Left lung (tissue), 10 donors: Measurements from ENCODE around the gene CNOT2. TPM values are rescaled to one million over a fixed set of nuclear protein-coding genes. Genes with fewer than 3 reads are reported as not detected.

Source experiments
- ATAC-seq: fragments of 200-7000 bp; cut with Tn5 transposase; one replicate; pipeline ENCODE4 v1.9.1; 2020; ENCODE audit warnings: moderate library complexity
- DNase-seq, 4 donors: peaks; one replicate each; pipeline ENCODE4 v3.0.0-alpha.2; 2013 to 2020
- H3K27ac ChIP-seq, 2 donors: fragments of 200-600 bp; sonication (generic) in 1 of 2; one replicate each; pipeline versions ENCODE4 v1.5.0 to v1.8.0; 2020 to 2021
- H3K27me3 ChIP-seq, 2 donors: fragments of 200-600 bp; sonication (generic) in 1 of 2; one replicate each; pipeline versions ENCODE4 v1.5.0 to v1.8.0; 2020 to 2021
- H3K36me3 ChIP-seq, 2 donors: fragments of 200-600 bp; sonication (generic) in 1 of 2; one replicate each; pipeline versions ENCODE4 v1.5.0 to v1.8.0; 2020 to 2021
- H3K4me1 ChIP-seq, 2 donors: fragments of 200-600 bp; one replicate each; pipeline ENCODE4 v1.8.0; 2021
- H3K4me3 ChIP-seq, 2 donors: fragments of 200-600 bp; sonication (generic) in 1 of 2; one replicate each; pipeline versions ENCODE4 v1.5.0 to v1.8.0; 2020 to 2021; ENCODE audit warnings: mild to moderate bottlenecking in 1 of 2
- H3K9me3 ChIP-seq, 2 donors: fragments of 200-600 bp; sonication (generic) in 1 of 2; one replicate each; pipeline versions ENCODE4 v1.5.0 to v1.8.0; 2020 to 2021
- CTCF ChIP-seq, 2 donors: fragments of 200-600 bp; sonication (generic) in 1 of 2; IDR thresholded peaks; one replicate each; pipeline versions ENCODE4 v1.5.0 to v1.8.0; 2021; ENCODE audit warnings: antibody characterized with exemption in 2 of 2
- intact Hi-C, 2 donors: fragments of 100-400 bp; cut with DNase I; formaldehyde crosslinking; loops; one replicate each; pipeline versions ENCODE4 v1.11.2 to v1.14.2; 2022
- polyA plus RNA-seq, 6 donors: library from polyadenylated mRNA; unstranded; fragments of 120-200 nt; gene quantifications; one replicate each; pipeline ENCODE4 v1.2.1, GENCODE V29; 2013; ENCODE audit not compliant: insufficient read length in 6 of 6
- total RNA-seq, 2 donors: library from RNA; stranded (reverse); fragmentation: NEBNext Ultra II Directional; extraction: Animal tissue kit (Norgen Biotek cat#: 25700); gene quantifications; one replicate each; pipeline ENCODE4 v1.2.1, GENCODE V29; 2021
- donor health status: DM: no; HTN: yes; CAD: no.
- donor health status: DM: no; HTN: no; CAD: no.

CNOT2 gene
- total and polyA plus RNA-seq, 8 donors: 52.3 to 161 (median 135) TPM

- DNase-seq (no peak), ATAC-seq (no peak)
- Histone ChIP-seq H3K4me1 (no peaks in the 10 kb centered on the region), H3K27ac (no peak overlapping the region), H3K9me3 (no peaks in the 10 kb centered on the region), H3K27me3 (no peaks in the 10 kb centered on the region), H3K4me3 (no peak overlapping the region), H3K36me3 (peaks cover 0 to 16% of the 10 kb centered on the region in 2 donors)
- intact Hi-C loops: no loop called here
- no peak for TF ChIP-seq CTCF (IDR thresholded peaks at IDR 0.05)
These were observed 89.0 kb downstream of the CNOT2 start for GRCh38 chr12:70332236-70332635.

GRCh38 chr12:70334742-70335141, 91.5 kb downstream of the CNOT2 start:
- intact Hi-C loops: no loop called here
- ATAC-seq (no peak), DNase-seq (no peak)
- Histone ChIP-seq H3K4me3 (no peak overlapping the region), H3K4me1 (no peaks in the 10 kb centered on the region), H3K27ac (no peak overlapping the region), H3K36me3 (peaks cover 0 to 37% of the 10 kb centered on the region in 2 donors), H3K9me3 (no peaks in the 10 kb centered on the region), H3K27me3 (no peaks in the 10 kb centered on the region)
- TF ChIP-seq CTCF (IDR thresholded peaks at IDR 0.05): no peak

GRCh38 chr12:70338531-70338930, 95.3 kb downstream of the CNOT2 start:
- no peak overlapping the region for H3K27ac ChIP-seq
- DNase-seq (no peak), ATAC-seq (no peak)
- H3K36me3 ChIP-seq: peaks cover 0 to 72% of the 10 kb centered on the region in 2 donors
- no peaks in the 10 kb centered on the region for H3K9me3 ChIP-seq
- no peaks in the 10 kb centered on the region for H3K27me3 ChIP-seq
- intact Hi-C loops: no loop called here
- H3K4me1 ChIP-seq: no peaks in the 10 kb centered on the region
- H3K4me3 ChIP-seq: no peak overlapping the region
- no peak for TF ChIP-seq CTCF (IDR thresholded peaks at IDR 0.05)

GRCh38 chr12:70351076-70351475, 107.8 kb downstream of the CNOT2 start:
- no peak for ATAC-seq
- no peak for TF ChIP-seq CTCF (IDR thresholded peaks at IDR 0.05)
- Histone ChIP-seq H3K4me3 (no peak overlapping the region), H3K27me3 (no peaks in the 10 kb centered on the region), H3K27ac (no peak overlapping the region), H3K4me1 (peaks cover 0 to 14% of the 10 kb centered on the region in 2 donors), H3K9me3 (no peaks in the 10 kb centered on the region), H3K36me3 (peaks cover 0 to 31% of the 10 kb centered on the region in 2 donors)
- intact Hi-C loops: no loop called here
- DNase-seq: no peak

GRCh38 chr12:70353780-70354660, 110.8 kb downstream of the CNOT2 start:
- no peak for DNase-seq
- no peaks in the 10 kb centered on the region for H3K9me3 ChIP-seq
- H3K27ac ChIP-seq: peak overlapping the region in 1 of 2 donors; percentile 59
- H3K27me3 ChIP-seq: no peaks in the 10 kb centered on the region
- intact Hi-C loops: no loop called here
- no peak overlapping the region for H3K4me3 ChIP-seq
- peaks cover 0 to 9% of the 10 kb centered on the region in 2 donors for H3K36me3 ChIP-seq
- no peak for TF ChIP-seq CTCF (IDR thresholded peaks at IDR 0.05)
- peak; percentile 47 for ATAC-seq
- peaks cover 0 to 14% of the 10 kb centered on the region in 2 donors for H3K4me1 ChIP-seq
